HG03066 (cell line): ENCODE measurements around the gene GPRC5C.
A peak's percentile ranks its signal among the peaks of the same experiment; 100 is the strongest.
"Not testable (repeated sequence)": the region's sequence is repeated elsewhere in the genome, so short reads cannot be mapped to it uniquely, and the experiment has no call there.

Experiments used
- ATAC-seq: cut with Tn5 transposase; IDR thresholded peaks from one replicate; pipeline ENCODE4 v1.9.1; 2021; ENCODE audit warnings: low read depth; ENCODE audit not compliant: unreplicated experiment

Gene GPRC5C

GRCh38 chr17:74405311-74405710 is 26.6 kb upstream of the GPRC5C start:
- not testable (repeated sequence) for ATAC-seq

DNA sequence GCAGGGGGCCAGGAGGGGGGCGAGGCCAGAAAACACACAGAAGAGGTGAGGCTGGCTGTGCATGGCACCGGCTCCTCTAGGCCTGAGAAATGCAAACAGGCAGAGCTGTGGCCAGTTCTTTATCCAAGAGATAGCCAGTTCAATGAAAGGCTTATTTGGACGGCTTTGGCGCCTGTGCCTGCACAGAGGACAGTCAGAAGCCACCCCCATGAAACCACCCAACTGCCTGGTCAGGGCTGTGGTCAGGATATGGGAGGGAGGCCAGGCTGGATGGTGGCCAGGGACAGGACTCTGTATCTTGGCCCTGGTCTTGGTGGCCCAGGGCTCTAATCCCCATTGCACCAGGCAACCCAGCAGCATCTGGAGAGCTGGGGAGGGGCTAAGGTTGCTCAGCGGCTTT is 24.5 kb upstream of the GPRC5C start:
- ATAC-seq = no peak

DNA sequence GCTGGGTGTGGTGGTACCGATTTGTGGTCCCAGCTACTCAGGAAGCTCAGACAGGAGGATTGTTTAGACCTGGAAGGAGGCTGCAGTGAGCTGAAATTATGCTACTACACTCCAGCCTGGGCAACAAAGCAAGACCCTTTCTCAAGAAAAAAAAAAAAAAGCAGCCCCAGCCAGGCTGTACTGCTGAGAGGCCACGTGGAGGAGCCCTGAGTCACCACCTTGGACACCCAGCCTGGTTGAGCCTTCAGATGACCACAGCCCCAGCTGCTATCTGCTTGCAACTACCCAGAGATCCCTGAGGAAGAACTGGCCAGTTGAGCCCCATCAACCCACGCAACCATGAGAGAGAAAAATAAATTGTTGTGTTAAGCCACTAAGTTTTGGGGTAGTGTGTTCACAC is 23.6 kb upstream of the GPRC5C start:
- no peak for ATAC-seq

GRCh38 chr17:74408815-74409214 is 23.1 kb upstream of the GPRC5C start:
- ATAC-seq = no peak

DNA sequence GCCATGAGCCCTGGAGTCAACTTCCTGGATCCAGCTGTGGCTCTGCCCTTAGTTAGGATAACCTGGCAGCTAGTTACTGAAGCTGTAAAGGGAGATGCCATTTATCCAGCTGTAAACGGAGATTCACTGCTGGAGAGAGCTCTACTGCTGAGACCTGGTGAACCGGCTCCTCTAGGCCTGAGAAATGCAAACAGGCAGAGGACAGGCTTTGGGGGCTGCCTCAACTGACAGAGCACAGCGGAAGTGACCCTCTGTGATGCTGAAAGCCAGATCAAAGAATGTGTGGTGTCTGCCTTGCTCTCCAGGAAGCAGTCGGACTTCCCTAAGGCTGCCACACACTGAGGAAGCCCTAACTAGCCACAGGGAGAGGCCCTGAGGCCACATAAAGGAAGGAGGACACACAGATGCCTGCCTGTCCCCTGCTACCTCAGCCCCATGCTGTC is 21.9 kb upstream of the GPRC5C start:
- no peak for ATAC-seq

DNA sequence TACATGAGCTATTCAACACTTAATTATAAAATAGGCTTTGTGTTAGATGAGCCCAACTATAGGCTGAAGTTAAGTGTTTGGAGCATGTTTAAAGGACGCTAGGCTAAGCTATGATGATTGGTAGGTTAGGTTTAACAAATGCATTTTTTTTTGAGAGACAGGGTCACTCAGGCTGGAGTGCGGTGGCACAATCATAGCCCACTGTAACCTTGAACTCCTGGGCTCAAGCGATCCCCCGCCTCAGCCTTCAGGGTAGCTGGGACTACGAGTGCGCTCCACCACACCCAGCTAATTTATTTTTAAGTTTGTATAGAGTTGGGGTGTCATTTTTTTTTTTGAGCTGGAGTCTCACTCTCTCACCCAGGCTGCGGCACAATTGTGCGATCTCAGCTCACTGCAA is 19.3 kb upstream of the GPRC5C start:
- ATAC-seq = no peak

GRCh38 chr17:74413491-74413890 is 18.4 kb upstream of the GPRC5C start:
- ATAC-seq = no peak

DNA sequence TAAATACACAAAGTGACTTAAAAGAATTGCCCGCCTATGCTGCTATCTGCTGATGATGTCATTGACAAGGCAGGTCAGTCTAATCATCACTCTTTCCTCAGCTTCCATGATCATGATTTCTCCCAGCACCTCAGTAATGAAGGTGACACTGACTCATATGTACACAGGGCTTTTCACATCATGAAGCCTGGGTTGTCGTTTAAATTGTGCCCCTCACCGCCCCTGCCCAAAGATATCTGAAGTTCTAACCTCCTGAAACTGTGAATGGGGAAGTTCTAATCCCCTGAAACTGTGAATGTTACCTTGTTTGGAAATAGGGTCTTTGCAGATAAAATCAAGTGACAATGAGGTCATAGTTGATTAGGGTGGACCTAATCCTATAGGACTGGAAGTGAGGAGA is 17.4 kb upstream of the GPRC5C start:
- no peak for ATAC-seq

DNA sequence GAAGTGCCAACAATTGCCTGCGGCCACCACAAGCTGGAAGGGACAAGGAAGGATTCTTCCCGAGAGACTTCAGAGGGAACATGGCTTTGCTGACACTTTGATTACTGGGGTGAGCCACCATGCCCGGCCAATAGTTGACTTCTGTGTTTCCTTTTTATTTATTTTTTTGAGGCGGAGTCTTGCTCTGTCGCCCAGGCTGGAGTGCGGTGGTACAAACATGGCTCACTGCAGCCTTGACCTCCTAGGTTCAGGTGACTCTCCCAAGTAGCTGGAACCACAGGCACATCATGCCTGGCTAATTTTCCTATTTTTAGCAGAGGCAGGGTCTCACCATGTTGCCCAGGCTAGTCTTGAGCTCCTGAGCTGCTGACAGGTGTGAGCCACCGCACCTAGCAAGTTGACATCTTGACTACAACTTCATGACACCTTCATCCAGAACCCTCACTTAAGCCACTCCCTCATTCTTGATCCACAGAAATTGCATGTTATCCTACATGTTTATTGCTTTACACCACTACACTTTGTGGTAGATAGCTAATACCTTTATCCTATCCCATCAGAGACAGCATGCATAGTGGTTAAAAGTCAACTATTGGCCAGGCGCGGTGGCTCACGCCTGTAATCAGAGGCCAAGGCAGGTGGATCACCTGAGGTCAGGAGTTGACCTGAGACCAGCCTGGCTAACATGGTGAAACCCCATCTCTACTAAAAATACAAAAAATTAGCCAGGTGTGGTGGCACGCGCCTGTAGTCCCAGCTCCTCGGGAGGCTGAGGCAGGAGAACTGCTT is 16.1 kb upstream of the GPRC5C start:
- no peak for ATAC-seq

DNA sequence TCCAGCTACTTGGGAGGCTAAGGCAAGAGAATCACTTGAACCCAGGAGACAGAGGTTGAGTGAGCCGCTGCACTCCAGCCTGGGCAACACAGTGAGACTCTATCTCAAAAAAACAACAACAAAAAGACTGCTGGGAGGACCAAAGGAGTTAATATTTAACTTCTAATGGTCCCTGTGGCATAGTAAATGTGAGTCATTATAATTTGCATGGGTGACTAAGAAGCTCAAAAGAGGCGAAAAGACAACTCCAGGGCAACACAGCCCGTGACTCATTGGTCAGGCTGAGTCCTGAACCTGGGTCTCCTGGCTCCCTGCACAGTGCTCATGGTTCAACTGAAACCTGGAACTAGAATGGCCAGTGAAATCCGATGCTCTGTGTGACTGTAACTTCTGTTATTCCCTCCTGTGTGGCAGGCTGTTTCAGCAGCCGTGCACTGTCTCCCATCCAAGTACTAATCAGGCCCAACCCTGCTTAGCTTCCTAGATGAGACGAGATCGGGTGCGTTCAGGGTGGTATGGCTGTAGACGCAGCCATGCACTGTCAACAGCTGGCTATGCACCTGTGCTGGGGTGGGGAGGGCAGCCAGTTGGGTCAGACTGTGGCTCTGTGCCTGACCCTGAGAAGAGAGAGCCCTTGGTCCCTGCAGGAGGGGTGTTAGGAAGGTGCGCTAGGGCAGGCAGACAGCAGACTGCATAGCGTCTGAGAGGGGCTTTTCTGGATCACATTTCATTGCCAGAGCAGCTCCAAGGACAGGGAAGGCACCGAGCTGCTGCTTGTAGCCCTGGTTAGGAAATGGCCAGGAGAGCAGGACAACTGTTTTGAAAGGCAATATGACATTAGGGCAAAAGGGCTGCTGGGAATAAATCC is 14.5 kb upstream of the GPRC5C start:
- no peak for ATAC-seq

GRCh38 chr17:74419928-74420411 is 11.9 kb upstream of the GPRC5C start:
- no peak for ATAC-seq

- no peak for ATAC-seq
These were observed 7.8 kb upstream of the GPRC5C start for GRCh38 chr17:74424117-74424516.

- ATAC-seq = no peak
These were observed 7.2 kb upstream of the GPRC5C start for GRCh38 chr17:74424657-74425056.

DNA sequence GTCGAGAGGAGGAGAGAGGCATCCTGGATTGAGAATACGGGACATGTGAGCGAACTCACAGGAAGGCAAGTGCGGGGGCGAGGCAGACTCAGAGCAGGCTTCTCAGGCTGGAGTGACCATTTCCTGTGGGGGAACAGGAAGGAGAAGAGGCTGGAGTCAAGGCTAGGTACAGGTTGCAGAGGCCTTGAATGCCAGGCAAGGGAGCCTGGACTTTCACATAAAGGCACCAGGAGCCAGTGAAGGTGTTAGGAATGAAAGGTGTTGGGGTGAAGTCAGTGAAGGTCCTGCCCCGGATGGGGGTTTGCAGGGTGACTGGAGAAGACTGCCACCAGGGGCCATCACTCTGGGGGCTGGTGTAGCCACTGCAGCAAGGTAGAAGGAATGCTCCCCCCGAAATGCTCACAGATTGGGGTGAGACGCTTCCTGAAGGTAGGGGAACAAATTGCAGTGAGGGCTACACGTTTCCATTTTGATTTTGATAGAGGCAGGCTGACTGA is 5.3 kb upstream of the GPRC5C start:
- no peak for ATAC-seq

DNA sequence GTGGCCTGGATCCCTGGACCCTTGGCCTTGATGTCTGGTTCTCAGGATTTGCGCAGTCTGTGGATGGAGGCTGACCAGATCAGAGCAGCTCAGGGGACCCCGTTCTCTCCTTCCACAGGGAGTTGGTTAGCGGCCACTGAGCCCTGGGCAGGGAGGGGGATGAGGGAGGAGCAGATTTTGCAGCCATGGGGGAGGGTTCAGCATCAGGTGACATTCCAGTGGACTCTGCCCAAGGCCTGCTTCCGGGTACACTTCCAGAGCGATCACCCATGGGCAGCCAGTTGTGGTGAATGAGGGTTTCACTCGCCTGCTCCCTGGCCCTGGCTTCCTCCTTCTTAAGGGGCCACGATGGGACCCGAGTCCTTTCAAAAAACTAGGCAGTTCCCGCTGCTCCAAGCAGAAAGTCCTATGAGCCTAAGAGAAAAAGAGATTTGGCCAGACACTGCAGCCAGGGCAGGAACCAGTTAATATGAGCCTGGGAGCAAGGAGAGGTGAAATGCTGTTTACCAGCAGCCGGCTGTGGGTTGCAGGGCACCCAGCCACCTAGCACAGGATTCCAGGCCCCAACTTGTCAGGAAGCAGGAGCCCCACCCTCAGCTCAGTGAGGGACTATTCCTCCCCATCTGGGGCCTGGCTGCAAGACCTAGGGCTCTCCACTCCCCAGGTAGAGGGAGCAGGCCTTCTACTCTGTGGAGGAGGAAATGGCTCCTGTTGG is 4.7 kb upstream of the GPRC5C start:
- no peak for ATAC-seq

DNA sequence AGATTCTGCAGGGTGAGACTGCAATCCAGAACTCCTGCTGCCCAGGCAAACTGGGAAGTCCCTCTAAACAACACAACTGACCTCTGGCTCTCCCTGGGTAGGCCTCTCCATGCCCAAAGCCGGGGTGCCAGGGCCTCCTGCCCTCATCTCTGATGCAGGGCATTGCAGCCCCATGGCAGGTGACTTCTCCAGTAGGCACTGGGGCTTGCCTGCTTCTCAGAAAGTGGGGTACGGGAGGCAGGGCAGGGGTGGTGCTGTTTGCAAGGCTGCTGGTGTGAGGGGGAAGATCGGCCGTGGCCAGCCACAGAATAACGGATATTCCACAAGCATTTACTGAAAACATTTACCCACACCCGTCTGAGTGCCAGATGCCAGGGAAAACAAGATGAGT is 4.1 kb upstream of the GPRC5C start:
- ATAC-seq = no peak

DNA sequence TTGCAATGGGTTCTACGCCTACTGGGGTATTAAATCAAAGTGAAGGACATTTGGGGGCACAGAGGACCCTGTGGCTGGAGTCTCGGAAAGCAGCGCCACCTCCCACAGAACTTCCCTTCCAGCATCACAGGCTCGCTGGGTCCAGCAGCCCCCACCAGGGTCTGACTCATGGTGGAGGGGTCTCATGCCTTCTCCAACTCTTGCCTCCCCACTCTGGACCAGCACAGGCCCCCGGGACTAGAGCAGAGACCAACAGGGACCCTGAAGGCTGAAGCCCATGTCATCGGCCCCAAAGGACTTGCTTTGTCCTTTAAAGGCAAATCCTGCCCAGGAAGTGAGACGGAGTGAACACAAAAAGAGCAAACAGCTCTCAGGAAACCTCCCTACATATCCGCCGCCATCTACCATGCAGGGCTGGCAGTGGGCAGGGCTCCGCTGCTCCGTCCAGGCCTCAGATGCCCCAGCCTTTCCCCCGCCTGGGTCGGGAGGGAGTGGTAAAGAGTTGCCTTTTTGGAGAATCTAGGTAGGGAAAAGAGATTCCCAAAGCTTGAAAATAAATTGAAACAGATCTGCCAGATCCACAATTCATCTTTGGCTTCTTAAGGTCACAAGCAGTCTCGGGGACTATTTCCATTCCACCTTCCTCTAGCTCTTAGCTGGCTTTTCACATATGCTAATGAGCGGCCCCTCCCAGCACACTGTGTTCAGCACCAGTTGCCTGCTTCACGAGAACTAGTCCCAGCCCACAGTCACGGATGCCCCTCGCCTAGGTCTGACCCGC is 2.1 kb upstream of the GPRC5C start:
- peak; percentile 20 for ATAC-seq

DNA sequence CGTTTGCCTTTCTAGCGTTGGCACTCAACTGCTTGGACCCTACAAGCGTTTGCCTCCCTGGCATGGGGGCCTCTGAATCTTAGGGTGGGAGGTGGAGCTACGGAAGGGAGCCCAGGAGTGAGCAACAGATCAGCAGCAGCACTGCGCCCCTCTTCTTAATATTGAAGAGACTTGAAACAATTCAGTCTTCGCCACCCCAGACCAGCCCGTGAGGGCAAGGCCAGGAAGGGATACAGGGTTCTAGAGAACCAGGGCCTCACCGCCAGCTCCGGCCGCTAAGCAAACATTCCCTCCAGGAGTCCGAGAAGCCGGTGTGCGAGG is 1.5 kb upstream of the GPRC5C start:
- peak; percentile 20 for ATAC-seq

DNA sequence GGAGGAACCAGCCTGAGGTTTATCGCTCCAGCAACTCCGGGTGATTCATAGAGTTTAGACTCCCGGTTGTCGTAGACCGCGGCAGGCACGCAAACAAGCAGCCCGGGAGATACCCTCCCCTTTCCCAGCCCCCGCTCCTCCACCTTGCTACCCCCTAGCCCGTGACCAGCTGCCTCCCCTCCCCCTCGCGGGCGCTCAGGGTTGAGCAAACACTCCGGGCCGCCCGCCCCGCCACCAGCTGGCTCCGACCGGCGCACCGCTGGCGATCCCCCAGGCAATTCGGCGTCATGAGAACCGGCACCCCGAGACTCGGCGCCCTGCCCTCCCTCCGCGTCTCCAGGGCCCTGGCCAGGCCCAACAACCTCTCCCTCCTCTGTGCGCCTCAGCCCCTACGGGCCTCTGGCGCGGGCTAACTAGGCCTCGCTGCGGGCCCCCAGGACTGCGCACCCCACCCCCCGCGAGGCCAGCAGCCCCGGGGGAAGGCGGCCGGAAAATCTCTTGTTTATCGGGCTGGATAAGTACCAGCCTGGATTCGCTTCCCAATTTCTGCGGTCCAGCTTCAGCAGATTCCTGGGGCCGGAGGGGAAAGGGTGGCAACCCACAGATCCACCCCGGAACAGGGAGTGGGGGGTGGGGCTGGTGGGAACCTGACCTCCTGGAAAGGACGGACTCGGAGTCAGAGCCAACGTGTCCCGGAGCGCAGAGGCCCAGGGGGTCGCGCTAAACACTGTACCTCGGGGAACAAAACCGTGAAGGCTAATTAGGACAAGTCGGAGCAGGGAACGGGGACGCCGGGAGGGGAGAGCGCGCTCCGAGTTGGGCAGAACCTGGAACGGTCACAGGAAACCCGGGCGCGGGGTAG is 951 bp upstream of the GPRC5C start:
- ATAC-seq = peak; percentile 52

GRCh38 chr17:74432424-74432690 is 469 bp downstream of the GPRC5C start:
- ATAC-seq = no peak
